NCI-H2081 (cell line): Measurements from ENCODE around the gene GSAP.

Experiments
- DNase-seq, 2 experiments: peaks; one replicate each; lab custom pipeline; 2025; lab: John Stamatoyannopoulos, UW

GSAP gene

GRCh38 chr7:77328669-77329068 lies 87.5 kb downstream of the GSAP start:
- DNase-seq = no peak

GRCh38 chr7:77327932-77328628 lies 88.1 kb downstream of the GSAP start:
- peak in 1 of 2 experiments; percentile 38 for DNase-seq

- DNase-seq = peak in 1 of 2 experiments; percentile 55
Measured at GRCh38 chr7:77327067-77327931, 88.8 kb downstream of the GSAP start.

GRCh38 chr7:77326131-77326530 lies 90.0 kb downstream of the GSAP start:
- no peak for DNase-seq

- no peak for DNase-seq
Measured at GRCh38 chr7:77321300-77321699, 94.8 kb downstream of the GSAP start.

- DNase-seq = no peak
Measured at GRCh38 chr7:77320714-77321113, 95.4 kb downstream of the GSAP start.

GRCh38 chr7:77320137-77320536 lies 96.0 kb downstream of the GSAP start:
- DNase-seq = no peak

- no peak for DNase-seq
Measured at GRCh38 chr7:77318019-77318418, 98.1 kb downstream of the GSAP start.

- DNase-seq = peak in 1 of 2 experiments; percentile 12
Measured at GRCh38 chr7:77316219-77316978, 99.8 kb downstream of the GSAP start.

- no peak for DNase-seq
Measured at GRCh38 chr7:77315182-77315591, 101.0 kb downstream of the GSAP start.

- DNase-seq = no peak
Measured at GRCh38 chr7:77313876-77314480, 102.2 kb downstream of the GSAP start.

- DNase-seq = no peak
Measured at GRCh38 chr7:77313085-77313484, 103.1 kb downstream of the GSAP start.

- no peak for DNase-seq
Measured at GRCh38 chr7:77310982-77311381, 105.2 kb downstream of the GSAP start.

- DNase-seq = no peak
Measured at GRCh38 chr7:77309714-77310220, 106.4 kb downstream of the GSAP start.

- no peak for DNase-seq
Measured at GRCh38 chr7:77308792-77309191, 107.4 kb downstream of the GSAP start.

GRCh38 chr7:77306231-77307067 lies 109.7 kb downstream of the GSAP start:
- no peak for DNase-seq

- no peak for DNase-seq
Measured at GRCh38 chr7:77295549-77295948, 120.6 kb downstream of the GSAP start.

GRCh38 chr7:77293046-77293445 lies 123.1 kb downstream of the GSAP start:
- no peak for DNase-seq

GRCh38 chr7:77290425-77290824 lies 125.7 kb downstream of the GSAP start:
- no peak for DNase-seq

- no peak for DNase-seq
Measured at GRCh38 chr7:77289387-77289786, 126.8 kb downstream of the GSAP start.
